B cell (primary cell): Measurements from ENCODE around the gene MYBPC3. TPM values are rescaled to one million over a fixed set of nuclear protein-coding genes. Genes with fewer than 3 reads are reported as not detected.

ENCODE experiments used
- ATAC-seq: fragments of 200-7000 bp; cut with Tn5 transposase; one replicate; pipeline ENCODE4 v1.10.0; 2021; ENCODE audit warnings: low read depth, mild to moderate bottlenecking, moderate number of reproducible peaks, moderate library complexity
- CTCF ChIA-PET: fragments of 350-600 bp; sonication (Branson Sonifier 250); formaldehyde crosslinking; loops from one replicate; lab custom pipeline; 2021; ENCODE audit warnings: antibody characterized with exemption, inconsistent platforms; lab: Charles Lee
- POLR2A ChIA-PET: fragments of 350-600 bp; sonication (Branson Sonifier 250); formaldehyde crosslinking; loops from one replicate; lab custom pipeline; 2021; ENCODE audit warnings: antibody characterized with exemption; lab: Charles Lee
- DNase-seq: peaks from one replicate; pipeline ENCODE4 v3.0.0; 2013
- H2AFZ ChIP-seq: 2 replicates; pipeline ENCODE4 v1.6.1; 2012; ENCODE audit warnings: mild to moderate bottlenecking, low read depth, low read length; ENCODE audit not compliant: insufficient read depth, poor library complexity, severe bottlenecking
- H3K27ac ChIP-seq, 2 donors: 1 replicate in 1 of 2; 2 replicates in 1 of 2; pipeline ENCODE4 v1.5.1; 2012 to 2013; ENCODE audit warnings: low read length in 2 of 2, mild to moderate bottlenecking in 2 of 2, moderate library complexity in 1 of 2
- H3K27me3 ChIP-seq, 4 experiments: fragments of 200-600 bp in 1 of 4; sonication (generic) in 1 of 4; replicated peaks in 1 of 4; 1 replicate in 2 of 4; 2 replicates in 2 of 4; pipeline versions ENCODE4 v1.6.1 to v1.7.0; 2013 to 2016; ENCODE audit warnings: low read length in 3 of 4, mild to moderate bottlenecking in 2 of 4, mixed read lengths in 1 of 4, moderate library complexity in 1 of 4; ENCODE audit not compliant: insufficient read depth in 4 of 4, control insufficient read depth in 3 of 4; ENCODE audit errors: control extremely low read depth in 1 of 4
- H3K36me3 ChIP-seq, 2 experiments: replicated peaks in 1 of 2; 1 replicate in 1 of 2; 2 replicates in 1 of 2; pipeline versions ENCODE4 v1.6.1 to v1.7.1; 2013; ENCODE audit warnings: low read length in 1 of 2; ENCODE audit not compliant: insufficient read depth in 2 of 2, control insufficient read depth in 1 of 2; ENCODE audit errors: control extremely low read depth in 1 of 2, extremely low read depth in 1 of 2
- H3K4me1 ChIP-seq, 2 donors: fragments of 200-600 bp in 1 of 2; sonication (generic) in 1 of 2; 1 replicate in 1 of 2; 2 replicates in 1 of 2; pipeline versions ENCODE4 v1.5.1 to v1.6.1; 2013 to 2017; ENCODE audit warnings: low read length in 2 of 2; ENCODE audit not compliant: control insufficient read depth in 2 of 2, insufficient read depth in 2 of 2
- H3K4me2 ChIP-seq: replicated peaks from 2 replicates; pipeline ENCODE3; 2012; ENCODE audit warnings: mild to moderate bottlenecking, low read depth, low read length; ENCODE audit not compliant: poor library complexity, severe bottlenecking
- H3K4me3 ChIP-seq, 5 experiments: fragments of 200-600 bp in 1 of 5; sonication (generic) in 1 of 5; 1 replicate in 3 of 5; 2 replicates in 2 of 5; pipeline versions ENCODE4 v1.5.1 to v1.7.0; 2011 to 2016; ENCODE audit warnings: low read length in 4 of 5, mild to moderate bottlenecking in 4 of 5, low read depth in 2 of 5, control low read depth in 1 of 5, moderate library complexity in 1 of 5; ENCODE audit not compliant: insufficient read depth in 1 of 5; ENCODE audit errors: control extremely low read depth in 1 of 5, extremely low read depth in 1 of 5
- H3K79me2 ChIP-seq: fragments of 200-600 bp; sonication (generic); one replicate; pipeline ENCODE4 v1.6.0; 2016; ENCODE audit warnings: low read length; ENCODE audit not compliant: control insufficient read depth, insufficient read depth
- H3K9ac ChIP-seq: fragments of 200-600 bp; sonication (generic); 2 replicates; pipeline ENCODE4 v1.6.1; 2017; ENCODE audit warnings: mild to moderate bottlenecking, low read length, moderate library complexity
- H3K9me3 ChIP-seq, 3 donors: one replicate each; pipeline versions ENCODE4 v1.6.1 to v1.7.1; 2013; ENCODE audit warnings: low read length in 2 of 3; ENCODE audit not compliant: control insufficient read depth in 2 of 3, insufficient read depth in 1 of 3; ENCODE audit errors: control extremely low read depth in 1 of 3
- H4K20me1 ChIP-seq: 2 replicates; pipeline ENCODE4 v1.6.0; 2012; ENCODE audit warnings: mild to moderate bottlenecking, low read length; ENCODE audit not compliant: insufficient read depth, control insufficient read depth, poor library complexity, severe bottlenecking
- H3K27ac Mint-ChIP-seq: one replicate; pipeline ENCODE4 v1.8.0; 2021; ENCODE audit warnings: mixed read lengths
- H3K27me3 Mint-ChIP-seq: one replicate; pipeline ENCODE4 v1.8.0; 2021; ENCODE audit warnings: mixed read lengths
- H3K4me1 Mint-ChIP-seq: one replicate; pipeline ENCODE4 v1.8.0; 2021; ENCODE audit warnings: mixed read lengths
- H3K4me3 Mint-ChIP-seq: one replicate; pipeline ENCODE4 v1.8.0; 2021; ENCODE audit warnings: mixed read lengths
- H3K9me3 Mint-ChIP-seq: one replicate; pipeline ENCODE4 v1.8.0; 2022; ENCODE audit warnings: mixed read lengths; ENCODE audit not compliant: insufficient read depth
- EZH2 ChIP-seq: IDR thresholded peaks from 2 replicates; pipeline ENCODE4 v1.6.1; 2012; ENCODE audit warnings: borderline replicate concordance, low read depth, mild to moderate bottlenecking, moderate library complexity, low read length; ENCODE audit not compliant: insufficient read depth, poor library complexity, severe bottlenecking
- WGBS: methylation state at CpG from one replicate; pipeline ENCODE4 v1.1.5; 2013; ENCODE audit warnings: missing lambda C conversion rate; ENCODE audit not compliant: insufficient coverage; 5-methylcytosine and 5-hydroxymethylcytosine counted together
- intact Hi-C: fragments of 100-400 bp; cut with micrococcal nuclease; formaldehyde crosslinking; loops from one replicate; pipeline ENCODE4 v1.10.0; 2022
- polyA plus RNA-seq: library from polyadenylated mRNA; depleted of rRNA; stranded (reverse); fragments of >200 nt; gene quantifications from 2 replicates; pipeline ENCODE4 v1.2.3, GENCODE V29; 2012
- total RNA-seq, 2 donors: library from RNA; stranded (reverse); fragments of 120-200 nt in 1 of 2; gene quantifications; 1 replicate in 1 of 2; 2 replicates in 1 of 2; pipeline versions ENCODE4 v1.2.3 to v1.2.4, GENCODE V29; 2013 to 2022
- TF ChIP-seq, protein P1 (sequence below): fragments of 200-600 bp; IDR thresholded peaks from one replicate; pipeline ENCODE4 v1.8.0; 2022; ENCODE audit warnings: antibody characterized with exemption, mild to moderate bottlenecking

The MYBPC3 gene
- total and polyA plus RNA-seq, 2 donors (not counting 1 experiment from before 2014, with no cell fraction given): 0.67 to 1.4 TPM

DNA sequence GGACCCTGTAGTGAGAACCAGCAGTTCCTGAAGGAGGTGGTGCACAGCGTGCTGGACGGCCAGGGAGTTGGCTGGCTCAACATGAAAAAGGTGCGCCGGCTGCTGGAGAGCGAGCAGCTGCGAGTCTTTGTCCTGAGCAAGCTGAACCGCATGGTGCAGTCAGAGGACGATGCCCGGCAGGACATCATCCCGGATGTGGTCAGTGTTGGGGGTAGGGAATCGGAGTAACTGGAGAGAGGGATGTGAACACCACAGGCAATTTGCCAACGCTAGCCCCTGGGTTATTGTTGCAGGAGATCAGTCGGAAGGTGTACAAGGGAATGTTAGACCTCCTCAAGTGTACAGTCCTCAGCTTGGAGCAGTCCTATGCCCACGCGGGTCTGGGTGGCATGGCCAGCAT, 62.6 kb downstream of the MYBPC3 start:
- H3K9ac ChIP-seq: no peak overlapping the region
- intact Hi-C loops: no loop called here
- no peak overlapping the region for H3K27ac ChIP-seq
- no peak overlapping the region for H3K4me3 ChIP-seq
- H4K20me1 ChIP-seq: no peaks in the 10 kb centered on the region
- CTCF ChIA-PET: no interaction called here
- H3K4me2 ChIP-seq: no peak overlapping the region
- Mint-ChIP-seq H3K27ac (no peak overlapping the region), H3K27me3 (no peaks in the 10 kb centered on the region), H3K9me3 (no peaks in the 10 kb centered on the region), H3K4me1 (no peaks in the 10 kb centered on the region), H3K4me3 (no peak overlapping the region)
- H3K4me1 ChIP-seq: no peaks in the 10 kb centered on the region
- H3K27me3 ChIP-seq: no peaks in the 10 kb centered on the region
- DNase-seq: no peak
- TF ChIP-seq, protein P1, sequence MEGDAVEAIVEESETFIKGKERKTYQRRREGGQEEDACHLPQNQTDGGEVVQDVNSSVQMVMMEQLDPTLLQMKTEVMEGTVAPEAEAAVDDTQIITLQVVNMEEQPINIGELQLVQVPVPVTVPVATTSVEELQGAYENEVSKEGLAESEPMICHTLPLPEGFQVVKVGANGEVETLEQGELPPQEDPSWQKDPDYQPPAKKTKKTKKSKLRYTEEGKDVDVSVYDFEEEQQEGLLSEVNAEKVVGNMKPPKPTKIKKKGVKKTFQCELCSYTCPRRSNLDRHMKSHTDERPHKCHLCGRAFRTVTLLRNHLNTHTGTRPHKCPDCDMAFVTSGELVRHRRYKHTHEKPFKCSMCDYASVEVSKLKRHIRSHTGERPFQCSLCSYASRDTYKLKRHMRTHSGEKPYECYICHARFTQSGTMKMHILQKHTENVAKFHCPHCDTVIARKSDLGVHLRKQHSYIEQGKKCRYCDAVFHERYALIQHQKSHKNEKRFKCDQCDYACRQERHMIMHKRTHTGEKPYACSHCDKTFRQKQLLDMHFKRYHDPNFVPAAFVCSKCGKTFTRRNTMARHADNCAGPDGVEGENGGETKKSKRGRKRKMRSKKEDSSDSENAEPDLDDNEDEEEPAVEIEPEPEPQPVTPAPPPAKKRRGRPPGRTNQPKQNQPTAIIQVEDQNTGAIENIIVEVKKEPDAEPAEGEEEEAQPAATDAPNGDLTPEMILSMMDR: no peak
- TF ChIP-seq EZH2: no peak
- peaks cover 6% of the 10 kb centered on the region for H3K79me2 ChIP-seq
- POLR2A ChIA-PET: no interaction called here
- H2AFZ ChIP-seq: no peak overlapping the region
- over 99% methylated on average over 12 of the region's 15 CpGs for WGBS
- H3K9me3 ChIP-seq: no peaks in the 10 kb centered on the region
- ATAC-seq: no peak
- H3K36me3 ChIP-seq: peaks cover 5 to 82% of the 10 kb centered on the region in 2 experiments

DNA sequence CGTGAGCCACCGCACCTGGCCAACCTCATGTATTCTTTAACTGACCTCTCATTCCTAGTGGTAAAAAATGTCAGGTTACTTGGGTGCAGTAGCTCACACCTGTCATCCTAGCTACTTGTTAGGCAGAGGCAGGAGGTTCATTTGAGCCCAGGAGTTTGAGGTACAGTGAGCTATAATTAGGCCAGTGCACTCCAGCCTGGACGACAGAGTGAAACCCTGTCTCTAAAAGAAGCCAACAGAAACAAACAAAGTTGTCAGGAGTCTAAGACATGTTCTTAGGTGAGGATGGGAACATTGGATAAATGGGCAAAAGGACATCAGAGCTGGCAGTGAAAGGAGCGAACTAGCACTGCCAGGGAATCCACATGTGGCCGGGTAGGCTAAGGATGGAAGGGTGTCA, 64.4 kb downstream of the MYBPC3 start:
- Histone ChIP-seq H3K27ac (no peak overlapping the region), H2AFZ (no peak overlapping the region), H3K4me1 (no peaks in the 10 kb centered on the region), H3K9ac (no peak overlapping the region), H3K79me2 (peaks cover 10% of the 10 kb centered on the region), H3K4me2 (no peak overlapping the region), H3K36me3 (peaks cover 3 to 86% of the 10 kb centered on the region in 2 experiments), H4K20me1 (no peaks in the 10 kb centered on the region), H3K4me3 (no peak overlapping the region), H3K9me3 (no peaks in the 10 kb centered on the region), H3K27me3 (no peaks in the 10 kb centered on the region)
- POLR2A ChIA-PET: no interaction called here
- intact Hi-C loops: no loop called here
- no peak for DNase-seq
- CTCF ChIA-PET: interaction anchor here (1.0 kb wide), 1 partner anchor 124 kb away, joined by 4 read pairs; no protein-coding TSS in a partner anchor
- no peaks in the 10 kb centered on the region for H3K27me3 Mint-ChIP-seq
- H3K4me3 Mint-ChIP-seq: no peak overlapping the region
- H3K4me1 Mint-ChIP-seq: no peaks in the 10 kb centered on the region
- WGBS: 100% methylated on average over 2 of the region's 5 CpGs
- no peak overlapping the region for H3K27ac Mint-ChIP-seq
- no peaks in the 10 kb centered on the region for H3K9me3 Mint-ChIP-seq
- TF ChIP-seq, protein P1: no peak
- no peak for TF ChIP-seq EZH2
- ATAC-seq: no peak
